Activated CD8-positive, alpha-beta T cell treated with anti-CD3 and anti-CD28 coated beads for 36 hours (primary cell): ENCODE data around the gene SP6. TPM values are rescaled to one million over a fixed set of nuclear protein-coding genes. Genes with fewer than 3 reads are reported as not detected.

Experiments used
- ATAC-seq: fragments of 200-7000 bp; cut with Tn5 transposase; one replicate; pipeline ENCODE4 v1.10.0; 2021; ENCODE audit warnings: mild to moderate bottlenecking, moderate library complexity
- CTCF ChIA-PET: fragments of 350-600 bp; sonication (Branson Sonifier 250); formaldehyde crosslinking; loops from one replicate; lab custom pipeline; 2021; ENCODE audit warnings: antibody characterized with exemption; lab: Charles Lee
- POLR2A ChIA-PET: fragments of 350-600 bp; sonication (Branson Sonifier 250); formaldehyde crosslinking; loops from one replicate; lab custom pipeline; 2021; ENCODE audit warnings: antibody characterized with exemption; lab: Charles Lee
- DNase-seq: peaks from one replicate; pipeline ENCODE4 v3.0.0-alpha.2; 2020
- H3K27ac Mint-ChIP-seq: one replicate; pipeline ENCODE4 v1.8.0; 2021; ENCODE audit warnings: mild to moderate bottlenecking, mixed read lengths
- H3K27me3 Mint-ChIP-seq: one replicate; pipeline ENCODE4 v1.8.0; 2021; ENCODE audit warnings: mixed read lengths
- H3K36me3 Mint-ChIP-seq: one replicate; pipeline ENCODE4 v1.8.0; 2021; ENCODE audit warnings: low read depth, mixed read lengths
- H3K4me1 Mint-ChIP-seq: one replicate; pipeline ENCODE4 v1.8.0; 2021; ENCODE audit warnings: low read depth, mixed read lengths
- H3K4me3 Mint-ChIP-seq: one replicate; pipeline ENCODE4 v1.8.0; 2021; ENCODE audit warnings: mild to moderate bottlenecking, moderate library complexity, mixed read lengths
- H3K9me3 Mint-ChIP-seq: one replicate; pipeline ENCODE4 v1.8.0; 2021; ENCODE audit warnings: mixed read lengths
- intact Hi-C: fragments of 100-400 bp; cut with micrococcal nuclease; formaldehyde crosslinking; loops from one replicate; pipeline ENCODE4 v1.10.0; 2022
- total RNA-seq, 2 experiments: library from RNA; stranded (reverse); gene quantifications; one replicate each; pipeline ENCODE4 v1.2.3, GENCODE V29; 2021
- TF ChIP-seq, protein P1 (sequence below): fragments of 200-600 bp; IDR thresholded peaks from one replicate; pipeline ENCODE4 v1.8.0; 2022; ENCODE audit warnings: antibody characterized with exemption, mild to moderate bottlenecking

Gene SP6
- total RNA-seq, 2 experiments from 2014 or later = 0.13 to 0.18 TPM

DNA sequence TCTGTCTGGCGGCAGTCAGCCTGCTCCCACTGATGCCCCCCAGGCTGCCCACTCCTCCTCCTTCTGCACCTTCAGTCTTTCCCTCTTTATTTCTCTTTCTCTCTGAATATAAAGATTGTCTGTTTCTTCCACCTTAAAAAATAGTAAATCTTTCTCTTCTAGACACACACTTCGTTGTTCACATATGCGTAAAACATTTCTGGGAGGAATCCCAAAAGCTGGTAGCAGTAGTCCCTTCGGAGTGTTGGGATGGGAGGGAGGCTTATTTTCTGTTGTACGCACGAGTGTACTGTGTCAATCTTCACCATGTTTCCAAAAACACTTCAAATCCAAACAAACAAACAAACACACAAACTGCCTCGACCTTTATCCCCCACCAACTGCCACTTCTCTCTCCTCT is 39.3 kb downstream of the SP6 start:
- intact Hi-C loops = no loop called here
- no peak overlapping the region for H3K4me3 Mint-ChIP-seq
- H3K9me3 Mint-ChIP-seq = no peaks in the 10 kb centered on the region
- DNase-seq = no peak
- TF ChIP-seq, protein P1, sequence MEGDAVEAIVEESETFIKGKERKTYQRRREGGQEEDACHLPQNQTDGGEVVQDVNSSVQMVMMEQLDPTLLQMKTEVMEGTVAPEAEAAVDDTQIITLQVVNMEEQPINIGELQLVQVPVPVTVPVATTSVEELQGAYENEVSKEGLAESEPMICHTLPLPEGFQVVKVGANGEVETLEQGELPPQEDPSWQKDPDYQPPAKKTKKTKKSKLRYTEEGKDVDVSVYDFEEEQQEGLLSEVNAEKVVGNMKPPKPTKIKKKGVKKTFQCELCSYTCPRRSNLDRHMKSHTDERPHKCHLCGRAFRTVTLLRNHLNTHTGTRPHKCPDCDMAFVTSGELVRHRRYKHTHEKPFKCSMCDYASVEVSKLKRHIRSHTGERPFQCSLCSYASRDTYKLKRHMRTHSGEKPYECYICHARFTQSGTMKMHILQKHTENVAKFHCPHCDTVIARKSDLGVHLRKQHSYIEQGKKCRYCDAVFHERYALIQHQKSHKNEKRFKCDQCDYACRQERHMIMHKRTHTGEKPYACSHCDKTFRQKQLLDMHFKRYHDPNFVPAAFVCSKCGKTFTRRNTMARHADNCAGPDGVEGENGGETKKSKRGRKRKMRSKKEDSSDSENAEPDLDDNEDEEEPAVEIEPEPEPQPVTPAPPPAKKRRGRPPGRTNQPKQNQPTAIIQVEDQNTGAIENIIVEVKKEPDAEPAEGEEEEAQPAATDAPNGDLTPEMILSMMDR = no peak
- H3K27me3 Mint-ChIP-seq = no peaks in the 10 kb centered on the region
- H3K36me3 Mint-ChIP-seq = peaks cover 19% of the 10 kb centered on the region
- ChIA-PET CTCF (no interaction called here), POLR2A (no interaction called here)
- peaks cover 7% of the 10 kb centered on the region for H3K4me1 Mint-ChIP-seq
- H3K27ac Mint-ChIP-seq = no peak overlapping the region
- ATAC-seq = no peak

DNA sequence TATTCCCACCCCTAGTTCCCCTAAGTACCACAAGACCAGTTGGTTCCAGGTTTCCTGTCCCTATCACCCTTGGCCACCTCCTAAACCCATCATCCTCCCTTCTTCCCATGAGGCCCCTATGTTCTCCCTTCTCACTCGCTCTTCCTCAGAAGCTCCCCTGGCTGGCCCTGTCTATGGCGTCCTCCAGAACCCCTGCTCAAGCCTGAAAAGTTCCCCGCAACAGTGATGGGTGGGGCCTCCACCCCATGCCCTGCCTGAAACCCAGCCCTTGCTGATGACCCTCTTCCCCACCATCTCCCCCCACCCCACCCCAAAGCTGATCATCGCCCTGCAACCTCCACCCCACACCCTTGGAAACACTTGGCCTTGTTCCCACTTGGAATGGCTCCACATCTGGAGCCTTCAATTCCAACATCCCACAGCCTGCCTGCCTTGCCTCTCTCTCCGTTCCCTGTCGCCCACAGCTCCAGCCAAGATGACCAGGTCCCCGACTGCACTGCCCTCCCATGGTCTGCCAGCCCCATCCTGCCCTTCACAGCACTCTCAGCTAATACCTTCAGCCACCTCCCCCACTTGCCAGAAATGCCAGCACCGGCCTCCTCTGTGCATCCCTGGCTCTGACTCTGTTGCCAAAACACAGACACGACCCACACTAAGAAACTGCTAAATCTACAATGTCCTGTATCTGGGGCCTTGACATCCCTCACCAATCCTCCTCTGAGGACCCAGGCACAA is 39.9 kb downstream of the SP6 start:
- Mint-ChIP-seq H3K27ac (peak overlapping the region; percentile 9), H3K9me3 (no peaks in the 10 kb centered on the region), H3K4me1 (peaks cover 7% of the 10 kb centered on the region), H3K27me3 (no peaks in the 10 kb centered on the region), H3K36me3 (peaks cover 19% of the 10 kb centered on the region), H3K4me3 (no peak overlapping the region)
- ChIA-PET CTCF (interaction anchor here (0.9 kb wide), 1 partner anchor 9 kb away, joined by 5 read pairs; no protein-coding TSS in a partner anchor), POLR2A (no interaction called here)
- intact Hi-C loops = no loop called here
- DNase-seq (no peak), ATAC-seq (no peak)
- TF ChIP-seq, protein P1 = no peak

DNA sequence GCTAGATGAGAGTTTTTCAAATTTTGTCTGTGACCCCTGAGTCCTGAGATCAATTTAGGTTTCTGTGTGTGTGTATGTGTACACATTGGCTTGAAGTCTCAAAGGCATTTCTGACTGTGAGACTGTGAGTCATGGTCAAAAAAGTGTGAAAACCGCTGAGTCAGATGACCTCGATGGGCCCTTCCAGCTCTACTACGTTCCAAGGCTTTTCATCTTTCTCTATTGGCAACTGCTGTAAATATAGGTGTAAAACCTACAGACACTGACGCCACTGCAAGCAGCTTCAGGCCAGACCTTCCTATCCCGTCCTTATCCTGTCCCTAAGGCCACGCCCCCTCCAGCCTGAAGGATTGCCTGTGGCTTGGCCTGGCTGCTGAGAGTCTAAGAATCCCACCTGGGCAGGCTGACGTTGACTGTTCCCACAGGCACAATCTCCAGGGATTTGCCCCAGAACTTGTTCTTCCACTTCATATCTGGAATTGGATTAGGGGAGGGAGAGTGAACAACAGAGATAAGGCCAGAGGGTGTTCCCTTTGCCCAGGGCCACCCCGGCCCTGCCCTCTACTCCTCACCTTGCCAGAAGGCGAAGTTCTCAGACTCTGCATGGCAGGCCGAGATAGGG is 40.7 kb downstream of the SP6 start:
- TF ChIP-seq, protein P1 = no peak
- Mint-ChIP-seq H3K27me3 (no peaks in the 10 kb centered on the region), H3K9me3 (no peaks in the 10 kb centered on the region), H3K4me1 (peaks cover 7% of the 10 kb centered on the region), H3K4me3 (no peak overlapping the region), H3K36me3 (peaks cover 15% of the 10 kb centered on the region), H3K27ac (peak overlapping the region; percentile 39)
- DNase-seq (peak; percentile 52), ATAC-seq (peak; percentile 80)
- ChIA-PET POLR2A (interaction anchor here (0.8 kb wide), 1 partner anchor 12 kb away, joined by 3 read pairs; no protein-coding TSS in a partner anchor), CTCF (interaction anchor here (0.9 to 1.2 kb wide), 2 partner anchors 9 to 13 kb away, joined by 4 to 5 read pairs; no protein-coding TSS in a partner anchor)
- intact Hi-C loops = no loop called here

DNA sequence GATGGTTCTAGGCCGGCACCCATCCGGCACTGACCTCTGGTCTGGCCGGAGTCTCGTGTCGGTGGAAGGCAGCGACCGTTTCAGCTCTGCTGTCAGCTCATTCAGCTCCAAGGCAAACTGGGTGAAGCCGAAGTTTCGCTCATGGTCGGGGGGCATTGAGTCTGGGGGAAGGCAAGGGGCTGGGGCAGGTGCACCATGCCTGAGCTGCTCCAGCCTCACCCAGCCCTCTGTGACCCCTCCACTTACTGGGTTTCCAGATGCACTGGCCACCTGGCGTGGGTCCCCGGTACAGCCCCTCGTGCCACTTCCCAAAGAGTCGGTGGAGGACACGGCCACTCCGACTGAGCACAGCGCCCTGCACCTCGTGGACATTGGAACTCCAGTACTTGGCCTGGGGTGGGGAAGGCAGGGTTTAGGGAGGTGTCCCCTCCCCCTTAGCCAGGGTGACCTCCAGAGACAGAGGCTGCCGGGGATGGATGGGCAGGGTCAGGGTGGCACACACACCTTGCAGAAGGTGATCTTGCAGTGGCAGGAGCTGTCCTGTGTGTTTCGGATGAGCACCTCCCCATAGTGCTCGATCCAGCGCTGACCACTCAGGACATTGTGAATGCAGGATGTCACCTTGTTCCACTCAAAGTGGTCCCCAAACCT is 42.0 kb downstream of the SP6 start:
- peaks cover 7% of the 10 kb centered on the region for H3K4me1 Mint-ChIP-seq
- peaks cover 13% of the 10 kb centered on the region for H3K36me3 Mint-ChIP-seq
- DNase-seq (no peak), ATAC-seq (no peak)
- H3K27ac Mint-ChIP-seq = no peak overlapping the region
- POLR2A ChIA-PET = interaction anchor here (0.8 kb wide), 1 partner anchor 10 kb away, joined by 3 read pairs; no protein-coding TSS in a partner anchor
- H3K27me3 Mint-ChIP-seq = no peaks in the 10 kb centered on the region
- intact Hi-C loops = no loop called here
- TF ChIP-seq, protein P1 = no peak
- H3K4me3 Mint-ChIP-seq = no peak overlapping the region
- CTCF ChIA-PET = no interaction called here
- H3K9me3 Mint-ChIP-seq = no peaks in the 10 kb centered on the region
